ENCODE data around the gene EEFSEC.

DNA sequence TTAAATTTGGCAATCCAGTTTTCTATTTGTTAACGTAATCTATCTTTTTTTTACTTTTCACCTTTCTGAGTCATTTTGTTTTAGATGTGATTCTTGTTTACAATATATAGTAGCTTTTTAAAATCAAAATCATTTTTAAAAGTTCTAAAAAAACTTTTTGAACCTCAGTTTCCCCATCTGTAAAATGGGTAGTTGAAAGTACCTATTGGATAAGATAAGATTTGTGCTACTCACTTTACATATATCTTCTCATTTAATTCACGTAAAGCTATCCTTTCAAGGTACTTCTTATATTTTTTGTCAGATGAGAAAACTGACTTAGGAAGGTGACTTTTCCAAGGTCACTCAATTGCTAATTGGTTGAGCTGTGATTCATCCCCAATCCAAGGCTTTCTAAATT, 153.2 kb downstream of the EEFSEC start:
- TF ChIP-seq, protein P1, sequence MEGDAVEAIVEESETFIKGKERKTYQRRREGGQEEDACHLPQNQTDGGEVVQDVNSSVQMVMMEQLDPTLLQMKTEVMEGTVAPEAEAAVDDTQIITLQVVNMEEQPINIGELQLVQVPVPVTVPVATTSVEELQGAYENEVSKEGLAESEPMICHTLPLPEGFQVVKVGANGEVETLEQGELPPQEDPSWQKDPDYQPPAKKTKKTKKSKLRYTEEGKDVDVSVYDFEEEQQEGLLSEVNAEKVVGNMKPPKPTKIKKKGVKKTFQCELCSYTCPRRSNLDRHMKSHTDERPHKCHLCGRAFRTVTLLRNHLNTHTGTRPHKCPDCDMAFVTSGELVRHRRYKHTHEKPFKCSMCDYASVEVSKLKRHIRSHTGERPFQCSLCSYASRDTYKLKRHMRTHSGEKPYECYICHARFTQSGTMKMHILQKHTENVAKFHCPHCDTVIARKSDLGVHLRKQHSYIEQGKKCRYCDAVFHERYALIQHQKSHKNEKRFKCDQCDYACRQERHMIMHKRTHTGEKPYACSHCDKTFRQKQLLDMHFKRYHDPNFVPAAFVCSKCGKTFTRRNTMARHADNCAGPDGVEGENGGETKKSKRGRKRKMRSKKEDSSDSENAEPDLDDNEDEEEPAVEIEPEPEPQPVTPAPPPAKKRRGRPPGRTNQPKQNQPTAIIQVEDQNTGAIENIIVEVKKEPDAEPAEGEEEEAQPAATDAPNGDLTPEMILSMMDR (conservative IDR thresholded peaks at IDR 0.05; ENCODE audit: low read length) = no peak
- TF ChIP-seq EZH2phosphoT487 (IDR thresholded peaks at IDR 0.05; ENCODE audit: borderline replicate concordance, low read depth, low read length) = no peak

All from OCI-LY7 (cell line).